ENCODE data around the gene CCDC97.
"Not testable (repeated sequence)": the region's sequence is repeated elsewhere in the genome, so short reads cannot be mapped to it uniquely, and the experiment has no call there.

CCDC97 gene

GRCh38 chr19:41334793-41335192 lies 24.8 kb downstream of the CCDC97 start:
- no peaks in the 10 kb centered on the region for H3K9me3 ChIP-seq
- TF ChIP-seq CTCF (IDR thresholded peaks at IDR 0.05) = no peak
- H3K27ac ChIP-seq = peak overlapping the region; percentile 94
- peaks cover 79% of the 10 kb centered on the region for H3K36me3 ChIP-seq
- peaks cover 72 to 91% of the 10 kb centered on the region in 2 experiments for H3K4me1 ChIP-seq (ENCODE audit: control insufficient read depth in 1 of 2, insufficient read depth in 1 of 2, low read depth in 1 of 2, low read length in 1 of 2)
- peak overlapping the region; percentile 58 to 62 for H3K4me3 ChIP-seq (ENCODE audit: low read depth in 1 of 2, low read length in 1 of 2)
- H3K27me3 ChIP-seq = no peaks in the 10 kb centered on the region

- no peaks in the 10 kb centered on the region for H3K9me3 ChIP-seq
- peak overlapping the region; percentile 58 to 62 for H3K4me3 ChIP-seq (ENCODE audit: low read depth in 1 of 2, low read length in 1 of 2)
- H3K27ac ChIP-seq = peak overlapping the region; percentile 94
- H3K4me1 ChIP-seq (ENCODE audit: control insufficient read depth in 1 of 2, insufficient read depth in 1 of 2, low read depth in 1 of 2, low read length in 1 of 2) = peaks cover 72 to 90% of the 10 kb centered on the region in 2 experiments
- H3K27me3 ChIP-seq = no peaks in the 10 kb centered on the region
- peaks cover 79% of the 10 kb centered on the region for H3K36me3 ChIP-seq
- no peak for TF ChIP-seq CTCF (IDR thresholded peaks at IDR 0.05)
Observed at GRCh38 chr19:41335467-41335866, 25.5 kb downstream of the CCDC97 start.

GRCh38 chr19:41339936-41340335 lies 30.0 kb downstream of the CCDC97 start:
- TF ChIP-seq CTCF (IDR thresholded peaks at IDR 0.05) = no peak
- peaks cover 83% of the 10 kb centered on the region for H3K36me3 ChIP-seq

GRCh38 chr19:41341669-41342490 lies 31.9 kb downstream of the CCDC97 start:
- peak; percentile 30 for TF ChIP-seq CTCF (IDR thresholded peaks at IDR 0.05)
- Histone ChIP-seq H3K4me3 (ENCODE audit: low read depth in 1 of 2, low read length in 1 of 2) (peak overlapping the region; percentile 66 to 69), H3K4me1 (ENCODE audit: control insufficient read depth in 1 of 2, insufficient read depth in 1 of 2, low read depth in 1 of 2, low read length in 1 of 2) (peaks cover 65 to 78% of the 10 kb centered on the region in 2 experiments), H3K9me3 (no peaks in the 10 kb centered on the region), H3K36me3 (peaks cover 93% of the 10 kb centered on the region), H3K27me3 (no peaks in the 10 kb centered on the region), H3K27ac (peak overlapping the region; percentile 91)

More at GRCh38 chr19:41339936-41340335, 30.0 kb downstream of the CCDC97 start:
- peak overlapping the region; percentile 91 for H3K27ac ChIP-seq
- peaks cover 83 to 97% of the 10 kb centered on the region in 2 experiments for H3K4me1 ChIP-seq (ENCODE audit: control insufficient read depth in 1 of 2, insufficient read depth in 1 of 2, low read depth in 1 of 2, low read length in 1 of 2)
- H3K9me3 ChIP-seq = no peaks in the 10 kb centered on the region
- no peaks in the 10 kb centered on the region for H3K27me3 ChIP-seq
- no peak overlapping the region for H3K4me3 ChIP-seq (ENCODE audit: low read depth in 1 of 2, low read length in 1 of 2)

- H3K27ac ChIP-seq = peak overlapping the region; percentile 59
- no peaks in the 10 kb centered on the region for H3K27me3 ChIP-seq
- H3K4me3 ChIP-seq (ENCODE audit: low read depth in 1 of 2, low read length in 1 of 2) = no peak overlapping the region
- H3K36me3 ChIP-seq = peaks cover 84% of the 10 kb centered on the region
- H3K4me1 ChIP-seq (ENCODE audit: control insufficient read depth in 1 of 2, insufficient read depth in 1 of 2, low read depth in 1 of 2, low read length in 1 of 2) = peaks cover 70 to 74% of the 10 kb centered on the region in 2 experiments
- H3K9me3 ChIP-seq = no peaks in the 10 kb centered on the region
- TF ChIP-seq CTCF (IDR thresholded peaks at IDR 0.05) = no peak
Observed at GRCh38 chr19:41344162-41344561, 34.2 kb downstream of the CCDC97 start.

GRCh38 chr19:41346916-41347315 lies 36.9 kb downstream of the CCDC97 start:
- not testable (repeated sequence) for H3K4me3 ChIP-seq (ENCODE audit: low read depth in 1 of 2, low read length in 1 of 2); H3K27me3 ChIP-seq; H3K9me3 ChIP-seq
- Histone ChIP-seq H3K4me1 (ENCODE audit: control insufficient read depth in 1 of 2, insufficient read depth in 1 of 2, low read depth in 1 of 2, low read length in 1 of 2) (peaks cover 66 to 75% of the 10 kb centered on the region in 2 experiments), H3K36me3 (peaks cover 57% of the 10 kb centered on the region), H3K27ac (peak overlapping the region; percentile 98)
